Measurements from ENCODE around the gene UQCRH.
A peak's percentile ranks its signal among the peaks of the same experiment; 100 is the strongest.
"Not testable (repeated sequence)": the region's sequence is repeated elsewhere in the genome, so short reads cannot be mapped to it uniquely, and the experiment has no call there.

The UQCRH gene

DNA sequence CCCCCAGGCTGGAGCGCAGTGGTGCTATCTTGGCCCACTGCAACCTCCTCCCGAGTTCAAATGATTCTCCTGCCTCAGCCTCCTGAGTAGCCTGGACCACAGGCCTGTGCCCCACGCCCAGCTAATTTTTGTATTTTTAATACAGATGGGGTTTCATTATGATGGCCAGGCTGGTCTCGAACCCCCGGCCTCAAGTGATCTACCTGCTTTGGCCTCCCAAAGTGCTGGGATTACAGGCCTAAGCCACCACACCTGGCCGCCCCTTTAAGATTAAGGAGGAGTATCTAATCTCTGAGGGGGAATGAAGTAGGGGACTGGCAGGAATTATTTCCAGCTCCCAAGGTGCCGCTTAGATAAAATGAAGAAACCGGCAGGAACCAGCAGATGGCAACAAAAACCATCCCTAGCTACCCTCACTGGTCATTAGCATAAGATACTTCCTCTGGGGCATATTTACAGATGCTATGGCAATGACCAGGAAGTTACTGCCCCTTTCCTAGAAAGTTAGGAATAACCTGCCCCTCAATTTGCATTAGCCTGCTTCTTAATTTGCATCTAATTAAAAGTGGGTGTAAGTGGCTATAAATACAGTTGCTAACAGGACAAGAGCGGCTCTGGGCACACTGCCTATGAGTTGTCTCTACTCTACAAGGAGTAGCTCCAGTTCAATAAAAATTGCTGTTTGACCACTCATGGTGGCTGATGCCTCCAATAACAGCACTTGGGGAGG lies 30.0 kb downstream of the UQCRH start:
- Histone ChIP-seq H2AFZ (ENCODE audit: low read length) (no peak overlapping the region), H3K36me3 (ENCODE audit: insufficient read depth, low read length) (no peaks in the 10 kb centered on the region), H3K27ac (ENCODE audit: low read depth, low read length, poor library complexity, severe bottlenecking) (peak overlapping the region; percentile 83), H3K79me2 (ENCODE audit: insufficient read depth, low read length) (no peaks in the 10 kb centered on the region), H3K4me3 (ENCODE audit: low read depth, low read length, poor library complexity, severe bottlenecking) (no peak overlapping the region), H3K9ac (ENCODE audit: low read length) (no peak overlapping the region), H3K9me3 (ENCODE audit: low read length) (no peaks in the 10 kb centered on the region), H4K20me1 (ENCODE audit: insufficient read depth, low read length) (no peaks in the 10 kb centered on the region), H3K9me2 (ENCODE audit: low read depth, low read length) (no peaks in the 10 kb centered on the region), H3K4me2 (ENCODE audit: low read length) (no peak overlapping the region; the same call in 1 of the 2 replicates), H3K27me3 (ENCODE audit: insufficient read depth, low read length) (no peaks in the 10 kb centered on the region), H3K4me1 (ENCODE audit: insufficient read depth, low read length, severe bottlenecking) (peaks cover 35% of the 10 kb centered on the region), H3F3A (ENCODE audit: insufficient read depth, low read length) (no peaks in the 10 kb centered on the region)
- TF ChIP-seq, protein P1, sequence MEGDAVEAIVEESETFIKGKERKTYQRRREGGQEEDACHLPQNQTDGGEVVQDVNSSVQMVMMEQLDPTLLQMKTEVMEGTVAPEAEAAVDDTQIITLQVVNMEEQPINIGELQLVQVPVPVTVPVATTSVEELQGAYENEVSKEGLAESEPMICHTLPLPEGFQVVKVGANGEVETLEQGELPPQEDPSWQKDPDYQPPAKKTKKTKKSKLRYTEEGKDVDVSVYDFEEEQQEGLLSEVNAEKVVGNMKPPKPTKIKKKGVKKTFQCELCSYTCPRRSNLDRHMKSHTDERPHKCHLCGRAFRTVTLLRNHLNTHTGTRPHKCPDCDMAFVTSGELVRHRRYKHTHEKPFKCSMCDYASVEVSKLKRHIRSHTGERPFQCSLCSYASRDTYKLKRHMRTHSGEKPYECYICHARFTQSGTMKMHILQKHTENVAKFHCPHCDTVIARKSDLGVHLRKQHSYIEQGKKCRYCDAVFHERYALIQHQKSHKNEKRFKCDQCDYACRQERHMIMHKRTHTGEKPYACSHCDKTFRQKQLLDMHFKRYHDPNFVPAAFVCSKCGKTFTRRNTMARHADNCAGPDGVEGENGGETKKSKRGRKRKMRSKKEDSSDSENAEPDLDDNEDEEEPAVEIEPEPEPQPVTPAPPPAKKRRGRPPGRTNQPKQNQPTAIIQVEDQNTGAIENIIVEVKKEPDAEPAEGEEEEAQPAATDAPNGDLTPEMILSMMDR (IDR thresholded peaks at IDR 0.05; ENCODE audit: low read length) = peak; percentile 56
- TF ChIP-seq EZH2 (IDR thresholded peaks at IDR 0.05; ENCODE audit: borderline replicate concordance, low read length) = no peak

DNA sequence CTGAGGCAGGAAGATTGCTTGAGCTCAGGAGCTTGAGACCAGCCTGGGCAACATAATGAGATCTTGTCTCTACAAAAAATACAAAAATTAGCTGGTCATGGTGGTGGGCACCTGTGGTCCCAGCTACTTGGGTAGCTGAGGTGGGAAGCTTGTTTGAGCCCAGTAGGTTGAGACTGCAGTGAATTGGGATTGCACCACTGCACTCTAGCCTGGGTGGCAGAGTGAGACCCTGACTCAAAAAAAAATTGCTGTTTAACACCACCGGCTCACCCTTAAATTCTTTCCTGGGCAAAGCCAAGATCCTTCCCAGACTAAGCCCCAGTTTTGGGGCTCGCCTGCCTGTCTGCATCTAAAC lies 30.5 kb downstream of the UQCRH start:
- no peak overlapping the region for H3K9ac ChIP-seq (ENCODE audit: low read length)
- TF ChIP-seq, protein P1 (IDR thresholded peaks at IDR 0.05; ENCODE audit: low read length) = no peak
- TF ChIP-seq EZH2 (IDR thresholded peaks at IDR 0.05; ENCODE audit: borderline replicate concordance, low read length) = no peak

DNA sequence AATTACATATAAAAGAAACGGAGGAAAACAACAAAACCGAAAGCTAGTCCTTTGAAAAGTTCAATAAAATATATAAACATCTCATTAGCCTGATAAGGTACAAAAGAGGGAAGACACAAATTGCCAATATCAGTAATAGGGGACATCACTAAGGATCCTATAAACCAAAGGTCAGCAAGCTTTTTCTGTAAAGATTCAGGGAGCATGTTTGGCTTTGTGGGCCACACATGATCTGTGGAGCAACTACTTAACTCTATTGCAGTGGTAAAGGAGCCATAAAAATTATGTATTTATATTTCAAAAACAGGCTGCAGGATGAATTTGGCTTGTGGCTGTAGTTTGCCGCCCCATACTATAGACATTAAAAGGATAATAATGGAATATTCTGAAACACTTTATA lies 31.6 kb downstream of the UQCRH start:
- Histone ChIP-seq H3K9ac (ENCODE audit: low read length) (no peak overlapping the region), H3K27me3 (ENCODE audit: insufficient read depth, low read length) (no peaks in the 10 kb centered on the region), H3K4me3 (ENCODE audit: low read depth, low read length, poor library complexity, severe bottlenecking) (no peak overlapping the region), H3K4me2 (ENCODE audit: low read length) (no peak overlapping the region), H3K36me3 (ENCODE audit: insufficient read depth, low read length) (no peaks in the 10 kb centered on the region), H3K79me2 (ENCODE audit: insufficient read depth, low read length) (no peaks in the 10 kb centered on the region), H3K27ac (ENCODE audit: low read depth, low read length, poor library complexity, severe bottlenecking) (no peak overlapping the region), H3K9me2 (ENCODE audit: low read depth, low read length) (no peaks in the 10 kb centered on the region), H2AFZ (ENCODE audit: low read length) (no peak overlapping the region), H3K9me3 (ENCODE audit: low read length) (no peaks in the 10 kb centered on the region), H3K4me1 (ENCODE audit: insufficient read depth, low read length, severe bottlenecking) (peaks cover 39% of the 10 kb centered on the region), H3F3A (ENCODE audit: insufficient read depth, low read length) (no peaks in the 10 kb centered on the region), H4K20me1 (ENCODE audit: insufficient read depth, low read length) (no peaks in the 10 kb centered on the region)
- TF ChIP-seq, protein P1 (IDR thresholded peaks at IDR 0.05; ENCODE audit: low read length) = no peak
- no peak for TF ChIP-seq EZH2 (IDR thresholded peaks at IDR 0.05; ENCODE audit: borderline replicate concordance, low read length)

More for the DNA sequence above, 30.5 kb downstream of the UQCRH start:
- Histone ChIP-seq H2AFZ (ENCODE audit: low read length) (no peak overlapping the region), H3K27me3 (ENCODE audit: insufficient read depth, low read length) (no peaks in the 10 kb centered on the region), H3F3A (ENCODE audit: insufficient read depth, low read length) (no peaks in the 10 kb centered on the region), H3K36me3 (ENCODE audit: insufficient read depth, low read length) (no peaks in the 10 kb centered on the region), H4K20me1 (ENCODE audit: insufficient read depth, low read length) (no peaks in the 10 kb centered on the region), H3K9me3 (ENCODE audit: low read length) (no peaks in the 10 kb centered on the region), H3K4me1 (ENCODE audit: insufficient read depth, low read length, severe bottlenecking) (peaks cover 35% of the 10 kb centered on the region), H3K4me3 (ENCODE audit: low read depth, low read length, poor library complexity, severe bottlenecking) (no peak overlapping the region), H3K4me2 (ENCODE audit: low read length) (no peak overlapping the region), H3K27ac (ENCODE audit: low read depth, low read length, poor library complexity, severe bottlenecking) (no peak overlapping the region), H3K9me2 (ENCODE audit: low read depth, low read length) (no peaks in the 10 kb centered on the region), H3K79me2 (ENCODE audit: insufficient read depth, low read length) (no peaks in the 10 kb centered on the region)

DNA sequence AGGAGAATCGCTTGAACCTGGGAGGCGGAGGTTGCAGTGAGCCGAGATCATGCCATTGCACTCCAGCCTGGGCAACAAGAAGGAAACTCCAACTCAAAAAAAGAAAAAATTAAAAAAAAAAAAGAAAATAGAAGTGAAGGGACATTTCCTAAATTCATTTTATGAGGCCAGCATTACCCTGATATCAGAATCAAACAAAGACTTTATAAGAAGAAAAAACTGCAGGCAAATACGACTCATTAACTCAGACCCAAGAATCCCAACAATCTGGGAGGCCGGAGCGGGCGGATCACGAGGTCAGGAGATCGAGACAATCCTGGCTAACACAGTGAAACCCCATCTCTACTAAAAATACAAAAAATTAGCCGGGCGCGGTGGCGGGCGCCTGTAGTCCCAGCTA lies 33.9 kb downstream of the UQCRH start:
- H3K36me3 ChIP-seq (ENCODE audit: insufficient read depth, low read length); H3F3A ChIP-seq (ENCODE audit: insufficient read depth, low read length); H3K4me3 ChIP-seq (ENCODE audit: low read depth, low read length, poor library complexity, severe bottlenecking); H3K27me3 ChIP-seq (ENCODE audit: insufficient read depth, low read length); H3K9ac ChIP-seq (ENCODE audit: low read length); H3K9me2 ChIP-seq (ENCODE audit: low read depth, low read length); H2AFZ ChIP-seq (ENCODE audit: low read length); H3K79me2 ChIP-seq (ENCODE audit: insufficient read depth, low read length); H3K27ac ChIP-seq (ENCODE audit: low read depth, low read length, poor library complexity, severe bottlenecking); H4K20me1 ChIP-seq (ENCODE audit: insufficient read depth, low read length); H3K9me3 ChIP-seq (ENCODE audit: low read length); H3K4me2 ChIP-seq (ENCODE audit: low read length): not testable (repeated sequence)
- peaks cover 36% of the 10 kb centered on the region for H3K4me1 ChIP-seq (ENCODE audit: insufficient read depth, low read length, severe bottlenecking)
